NB4 (cell line): ENCODE results near the gene HTRA1.
A peak's percentile ranks its signal among the peaks of the same experiment; 100 is the strongest.

ENCODE experiments used
- DNase-seq: peaks from one replicate; pipeline ENCODE4 v3.0.0; 2010; ENCODE audit warnings: low read depth
- H3K4me3 ChIP-seq: one replicate; pipeline ENCODE4 v1.5.1; 2011; ENCODE audit warnings: mild to moderate bottlenecking, low read depth, low read length, moderate library complexity
- CTCF ChIP-seq: IDR thresholded peaks from one replicate; pipeline ENCODE4 v1.5.1; 2012; ENCODE audit warnings: low read depth, low read length
- MAX ChIP-seq: IDR thresholded peaks from 2 replicates; pipeline ENCODE4 v1.6.1; 2011; ENCODE audit warnings: low read depth, low read length
- MYC ChIP-seq: IDR thresholded peaks from 2 replicates; pipeline ENCODE4 v1.6.1; 2011; ENCODE audit warnings: low read depth, low read length
- POLR2A ChIP-seq: IDR thresholded peaks from 2 replicates; pipeline ENCODE4 v1.6.1; 2011; ENCODE audit warnings: mild to moderate bottlenecking; ENCODE audit not compliant: insufficient read length; ENCODE audit errors: extremely low read depth

Gene HTRA1

GRCh38 chr10:122468307-122468925 is 7.1 kb downstream of the HTRA1 start:
- TF ChIP-seq MAX, result no peak
- no peak for TF ChIP-seq POLR2A
- DNase-seq, result no peak
- H3K4me3 ChIP-seq, result no peak overlapping the region

- TF ChIP-seq MYC, result no peak
- no peak for TF ChIP-seq MAX
- TF ChIP-seq POLR2A, result no peak
- H3K4me3 ChIP-seq, result no peak overlapping the region
- DNase-seq, result peak; percentile 91
These were observed 7.8 kb downstream of the HTRA1 start for GRCh38 chr10:122468926-122469781.

- TF ChIP-seq CTCF (no peak), POLR2A (no peak), MYC (no peak), MAX (no peak)
- DNase-seq, result no peak
- no peak overlapping the region for H3K4me3 ChIP-seq
These were observed 8.5 kb downstream of the HTRA1 start for GRCh38 chr10:122469848-122470247.

GRCh38 chr10:122471531-122472177 is 10.3 kb downstream of the HTRA1 start:
- no peak for TF ChIP-seq MYC
- TF ChIP-seq CTCF, result no peak
- no peak for TF ChIP-seq MAX
- TF ChIP-seq POLR2A, result no peak
- DNase-seq, result no peak
- H3K4me3 ChIP-seq, result no peak overlapping the region

- no peak overlapping the region for H3K4me3 ChIP-seq
- DNase-seq, result no peak
- no peak for TF ChIP-seq MYC
- no peak for TF ChIP-seq POLR2A
- TF ChIP-seq CTCF, result no peak
- no peak for TF ChIP-seq MAX
These were observed 11.8 kb downstream of the HTRA1 start for GRCh38 chr10:122473116-122473515.

GRCh38 chr10:122474131-122474818 is 12.9 kb downstream of the HTRA1 start:
- H3K4me3 ChIP-seq, result no peak overlapping the region
- TF ChIP-seq CTCF (no peak), POLR2A (no peak), MYC (no peak), MAX (no peak)
- no peak for DNase-seq
